Uterus (tissue), 2 donors: ENCODE data around the gene MDM4.

Source experiments
- POLR2A ChIP-seq, 2 donors: fragments of 450-650 bp; IDR thresholded peaks; one replicate each; pipeline ENCODE4 v1.6.1; 2016; ENCODE audit warnings: antibody characterized with exemption in 2 of 2, mild to moderate bottlenecking in 1 of 2, moderate library complexity in 1 of 2
- TF ChIP-seq, protein P1 (sequence below), 4 experiments: fragments of 200-600 bp in 2 of 4; fragments of 450-650 bp in 2 of 4; sonication (generic) in 2 of 4; IDR thresholded peaks; one replicate each; pipeline ENCODE4 v1.5.1; 2016 to 2019; ENCODE audit warnings: antibody characterized with exemption in 4 of 4, mild to moderate bottlenecking in 2 of 4, moderate library complexity in 1 of 4

DNA sequence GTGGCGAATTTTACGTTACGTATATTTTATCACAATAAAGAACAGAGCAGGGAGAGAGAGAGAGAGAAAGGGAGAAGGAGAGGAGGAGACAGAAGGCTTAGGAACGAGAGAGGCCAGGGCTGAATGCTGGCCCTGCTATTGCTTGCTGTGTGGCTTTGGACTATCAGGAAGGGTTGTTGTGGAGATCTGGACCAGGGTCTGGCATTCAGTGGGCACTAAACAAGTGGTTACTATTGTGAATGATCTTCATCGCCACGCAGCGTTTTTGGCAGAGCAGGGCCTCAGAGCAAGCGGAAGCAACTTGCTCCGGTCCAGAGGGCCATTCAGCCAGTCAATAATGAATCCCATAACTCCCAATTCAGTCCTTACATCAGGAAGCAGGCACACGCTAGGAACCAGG lies 48.0 kb upstream of the MDM4 start:
- TF ChIP-seq, protein P1, sequence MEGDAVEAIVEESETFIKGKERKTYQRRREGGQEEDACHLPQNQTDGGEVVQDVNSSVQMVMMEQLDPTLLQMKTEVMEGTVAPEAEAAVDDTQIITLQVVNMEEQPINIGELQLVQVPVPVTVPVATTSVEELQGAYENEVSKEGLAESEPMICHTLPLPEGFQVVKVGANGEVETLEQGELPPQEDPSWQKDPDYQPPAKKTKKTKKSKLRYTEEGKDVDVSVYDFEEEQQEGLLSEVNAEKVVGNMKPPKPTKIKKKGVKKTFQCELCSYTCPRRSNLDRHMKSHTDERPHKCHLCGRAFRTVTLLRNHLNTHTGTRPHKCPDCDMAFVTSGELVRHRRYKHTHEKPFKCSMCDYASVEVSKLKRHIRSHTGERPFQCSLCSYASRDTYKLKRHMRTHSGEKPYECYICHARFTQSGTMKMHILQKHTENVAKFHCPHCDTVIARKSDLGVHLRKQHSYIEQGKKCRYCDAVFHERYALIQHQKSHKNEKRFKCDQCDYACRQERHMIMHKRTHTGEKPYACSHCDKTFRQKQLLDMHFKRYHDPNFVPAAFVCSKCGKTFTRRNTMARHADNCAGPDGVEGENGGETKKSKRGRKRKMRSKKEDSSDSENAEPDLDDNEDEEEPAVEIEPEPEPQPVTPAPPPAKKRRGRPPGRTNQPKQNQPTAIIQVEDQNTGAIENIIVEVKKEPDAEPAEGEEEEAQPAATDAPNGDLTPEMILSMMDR (IDR thresholded peaks at IDR 0.05), result no peak
- TF ChIP-seq POLR2A (IDR thresholded peaks at IDR 0.05), result no peak
